HL-60 (cell line): Measurements from ENCODE around the gene MFSD6.

Experiments used
- DNase-seq, 2 experiments: peaks; one replicate each; pipeline ENCODE4 v3.0.0-alpha.2; 2010 to 2020; ENCODE audit warnings: low read depth in 1 of 2, low spot score in 1 of 2
- H3K27ac ChIP-seq: fragments of 250-450 bp; sonication (Bioruptor Pico); replicated peaks from 2 replicates; pipeline ENCODE4 v1.5.1; 2020; ENCODE audit warnings: mild to moderate bottlenecking, moderate library complexity
- H3K27me3 ChIP-seq: fragments of 250-450 bp; sonication (Bioruptor Pico); 2 replicates; pipeline ENCODE4 v1.5.1; 2021; ENCODE audit warnings: mild to moderate bottlenecking, moderate library complexity; ENCODE audit not compliant: insufficient read depth, poor library complexity, severe bottlenecking
- H3K4me3 ChIP-seq: replicated peaks from 2 replicates; pipeline ENCODE4 v1.5.1; 2011; ENCODE audit warnings: mild to moderate bottlenecking, control low read depth, low read length; ENCODE audit not compliant: insufficient read depth
- CTCF ChIP-seq: IDR thresholded peaks from one replicate; pipeline ENCODE4 v1.5.1; 2011; ENCODE audit warnings: low read length, control low read depth, inconsistent platforms; ENCODE audit not compliant: insufficient read depth
- GABPA ChIP-seq: IDR thresholded peaks from 2 replicates; pipeline ENCODE4 v1.6.1; 2012; ENCODE audit warnings: low read depth
- POLR2AphosphoS5 ChIP-seq: IDR thresholded peaks from 2 replicates; pipeline ENCODE4 v1.6.1; 2012; ENCODE audit warnings: low read depth
- SPI1 ChIP-seq: IDR thresholded peaks from 2 replicates; pipeline ENCODE4 v1.6.1; 2012; ENCODE audit warnings: low read depth, mild to moderate bottlenecking, borderline replicate concordance
- TF ChIP-seq, protein P1 (sequence below): IDR thresholded peaks from 2 replicates; pipeline ENCODE4 v1.6.1; 2012; ENCODE audit warnings: low read depth; ENCODE audit not compliant: insufficient replicate concordance

The MFSD6 gene

DNA sequence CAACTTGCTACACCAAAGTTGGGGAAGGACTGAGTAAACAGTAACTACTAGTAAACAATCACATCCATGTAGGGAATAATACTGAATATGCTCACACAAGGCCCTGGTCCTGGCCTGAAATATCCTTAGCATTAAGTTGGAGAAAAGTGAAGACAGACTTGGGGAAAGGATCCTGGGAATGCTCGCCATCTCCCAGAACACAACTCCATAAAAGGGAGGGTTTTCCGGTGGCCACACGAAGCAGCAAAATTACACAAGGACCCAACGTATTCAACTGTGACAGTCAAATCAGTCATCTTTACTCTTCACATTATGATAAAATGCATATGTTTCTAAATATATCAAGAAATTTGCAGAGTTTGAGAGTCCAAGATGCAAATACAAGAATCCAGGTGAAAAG is 119.1 kb downstream of the MFSD6 start:
- TF ChIP-seq GABPA (no peak), SPI1 (no peak), CTCF (no peak)
- TF ChIP-seq, protein P1, sequence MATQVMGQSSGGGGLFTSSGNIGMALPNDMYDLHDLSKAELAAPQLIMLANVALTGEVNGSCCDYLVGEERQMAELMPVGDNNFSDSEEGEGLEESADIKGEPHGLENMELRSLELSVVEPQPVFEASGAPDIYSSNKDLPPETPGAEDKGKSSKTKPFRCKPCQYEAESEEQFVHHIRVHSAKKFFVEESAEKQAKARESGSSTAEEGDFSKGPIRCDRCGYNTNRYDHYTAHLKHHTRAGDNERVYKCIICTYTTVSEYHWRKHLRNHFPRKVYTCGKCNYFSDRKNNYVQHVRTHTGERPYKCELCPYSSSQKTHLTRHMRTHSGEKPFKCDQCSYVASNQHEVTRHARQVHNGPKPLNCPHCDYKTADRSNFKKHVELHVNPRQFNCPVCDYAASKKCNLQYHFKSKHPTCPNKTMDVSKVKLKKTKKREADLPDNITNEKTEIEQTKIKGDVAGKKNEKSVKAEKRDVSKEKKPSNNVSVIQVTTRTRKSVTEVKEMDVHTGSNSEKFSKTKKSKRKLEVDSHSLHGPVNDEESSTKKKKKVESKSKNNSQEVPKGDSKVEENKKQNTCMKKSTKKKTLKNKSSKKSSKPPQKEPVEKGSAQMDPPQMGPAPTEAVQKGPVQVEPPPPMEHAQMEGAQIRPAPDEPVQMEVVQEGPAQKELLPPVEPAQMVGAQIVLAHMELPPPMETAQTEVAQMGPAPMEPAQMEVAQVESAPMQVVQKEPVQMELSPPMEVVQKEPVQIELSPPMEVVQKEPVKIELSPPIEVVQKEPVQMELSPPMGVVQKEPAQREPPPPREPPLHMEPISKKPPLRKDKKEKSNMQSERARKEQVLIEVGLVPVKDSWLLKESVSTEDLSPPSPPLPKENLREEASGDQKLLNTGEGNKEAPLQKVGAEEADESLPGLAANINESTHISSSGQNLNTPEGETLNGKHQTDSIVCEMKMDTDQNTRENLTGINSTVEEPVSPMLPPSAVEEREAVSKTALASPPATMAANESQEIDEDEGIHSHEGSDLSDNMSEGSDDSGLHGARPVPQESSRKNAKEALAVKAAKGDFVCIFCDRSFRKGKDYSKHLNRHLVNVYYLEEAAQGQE = no peak
- Histone ChIP-seq H3K4me3 (no peak overlapping the region), H3K27me3 (no peaks in the 10 kb centered on the region), H3K27ac (no peak overlapping the region)
- DNase-seq = no peak

DNA sequence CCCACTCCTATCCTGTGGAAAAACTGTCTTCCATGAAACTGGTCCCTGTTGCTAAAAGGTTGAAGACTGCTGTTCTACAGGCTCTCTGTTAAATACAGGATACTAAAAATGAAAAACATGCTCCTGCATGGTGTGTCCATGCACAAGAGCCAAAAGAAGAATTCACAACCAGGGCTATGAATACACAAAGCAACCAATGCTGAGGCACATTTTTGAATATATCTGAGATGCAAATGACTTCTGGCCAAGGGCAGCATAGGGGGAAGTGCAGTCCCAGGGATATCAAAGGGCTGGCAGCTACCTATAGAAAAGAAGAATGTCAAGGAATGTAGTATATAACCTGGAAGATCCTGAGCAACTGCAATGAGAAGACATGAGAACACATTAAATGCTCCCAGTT is 119.8 kb downstream of the MFSD6 start:
- H3K4me3 ChIP-seq = no peak overlapping the region
- H3K27me3 ChIP-seq = no peaks in the 10 kb centered on the region
- no peak for DNase-seq
- TF ChIP-seq SPI1 (0 out of 2 replicates have a peak, but pooled peaks have one; percentile 12), CTCF (no peak)
- H3K27ac ChIP-seq = peak overlapping the region; percentile 14; the same call in 1 of the 2 replicates

DNA sequence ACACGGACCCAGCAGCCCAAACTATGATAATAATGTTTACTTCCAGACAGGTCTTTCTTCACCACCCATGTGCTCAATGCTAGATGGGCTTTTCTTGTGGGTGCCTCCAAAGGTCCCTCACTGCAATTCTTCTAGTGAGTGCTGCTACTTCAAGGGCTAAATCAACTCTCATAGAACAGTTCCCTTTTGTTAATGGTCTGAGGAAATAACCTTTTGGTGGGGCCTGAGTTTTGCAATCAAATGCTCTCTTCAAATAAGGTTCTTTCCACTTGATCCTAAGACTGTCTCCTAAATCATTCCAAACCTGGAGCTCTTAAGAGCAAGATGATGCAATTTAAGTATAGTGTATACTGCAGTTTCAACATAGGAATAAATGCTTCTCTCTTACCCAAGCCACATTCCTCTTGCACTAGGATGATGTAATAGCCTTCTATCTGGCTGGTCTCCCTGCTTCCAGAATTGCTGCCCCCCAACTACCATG is 120.4 kb downstream of the MFSD6 start:
- DNase-seq = peak; percentile 35 to 78
- Histone ChIP-seq H3K27me3 (no peaks in the 10 kb centered on the region), H3K4me3 (no peak overlapping the region), H3K27ac (peak overlapping the region; percentile 14)
- peak; percentile 60 for TF ChIP-seq SPI1
- TF ChIP-seq, protein P1 = no peak

DNA sequence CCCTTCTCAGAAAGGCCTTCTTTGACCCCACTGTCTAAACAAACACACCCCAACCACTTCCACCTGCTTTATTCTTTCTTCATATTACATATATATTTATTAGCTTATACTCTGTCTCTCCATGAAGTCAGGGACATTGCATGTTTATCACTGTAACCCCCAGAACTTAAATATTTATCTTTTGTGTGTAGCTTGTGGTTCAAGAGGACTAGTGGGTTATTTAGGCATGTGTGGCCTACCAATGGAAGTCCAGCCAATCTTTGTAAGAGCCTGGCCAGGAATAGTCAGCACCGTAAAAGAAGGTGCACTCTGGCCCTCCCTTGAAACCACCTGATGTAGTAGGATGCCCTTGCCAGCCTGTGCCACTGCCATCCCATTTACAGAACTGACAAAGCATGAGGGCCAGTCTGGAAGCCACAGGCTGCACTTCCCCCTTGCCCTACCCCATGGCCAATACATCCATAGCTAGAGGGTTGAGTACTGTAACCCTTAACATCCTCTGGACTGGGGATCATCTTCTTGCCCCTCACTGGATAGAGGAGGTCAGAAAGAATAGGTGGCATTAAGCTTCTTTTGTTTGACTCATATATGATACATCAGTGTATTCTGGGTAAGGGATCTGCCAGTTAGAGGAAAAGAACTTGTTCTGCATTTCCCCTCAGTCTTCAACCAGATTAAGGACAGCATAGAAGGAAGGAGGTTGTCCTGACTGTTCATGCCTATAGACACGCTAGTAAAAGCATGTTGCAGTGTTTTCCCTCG is 121.5 kb downstream of the MFSD6 start:
- peak in 1 of 2 experiments; percentile 37 for DNase-seq
- Histone ChIP-seq H3K27me3 (no peaks in the 10 kb centered on the region), H3K4me3 (no peak overlapping the region), H3K27ac (peak overlapping the region; percentile 3; the same call in 1 of the 2 replicates)
- TF ChIP-seq SPI1 = peak; percentile 55; the same call in 1 of the 2 replicates
- TF ChIP-seq POLR2AphosphoS5 = no peak
- no peak for TF ChIP-seq CTCF
- TF ChIP-seq, protein P1 = no peak
